ENCODE measurements around the gene DCC. TPM values are rescaled to one million over a fixed set of nuclear protein-coding genes. Genes with fewer than 3 reads are reported as not detected.

DCC gene
- total and polyA plus RNA-seq, 3 donors from 2014 or later: 7.9 to 42.1 (median 24.5) TPM

DNA sequence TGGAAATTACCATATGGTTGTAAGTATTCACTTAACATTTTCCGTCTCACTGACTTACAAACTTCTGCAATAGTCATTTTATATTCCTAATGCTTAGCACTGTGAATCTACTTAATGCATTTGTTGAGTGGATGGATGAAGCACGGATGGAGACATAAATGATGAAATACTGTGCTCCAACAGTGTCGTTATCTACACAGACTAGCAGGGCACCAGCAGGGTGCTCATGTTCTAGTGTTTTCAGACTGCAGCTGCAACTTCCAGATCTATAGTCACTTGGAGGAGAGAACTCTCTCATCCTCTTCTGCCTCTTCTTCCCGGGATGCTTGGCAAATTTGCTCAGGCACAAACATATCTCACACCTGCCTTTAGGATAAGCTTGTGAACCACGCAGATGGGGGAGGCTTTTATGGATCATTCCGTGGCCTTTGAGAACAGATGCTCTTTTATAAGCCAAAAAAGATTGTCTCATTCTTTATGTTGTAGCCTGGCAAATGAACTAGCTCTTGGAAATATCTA, 1086.7 kb downstream of the DCC start:
- Histone ChIP-seq H3K4me1 (no peaks in the 10 kb centered on the region), H3K4me3 (no peak overlapping the region), H3K27ac (no peak overlapping the region), H3K9me3 (no peaks in the 10 kb centered on the region), H3K27me3 (no peaks in the 10 kb centered on the region), H3K36me3 (ENCODE audit: low read depth, missing control alignments) (no peaks in the 10 kb centered on the region)
- intact Hi-C loops (cut with DNase I; ENCODE audit: low total_unique reads): no loop called here
- WGBS, 2 donors: 43 to 72% methylated on average over 6 of the region's 6 CpGs
- DNase-seq: no peak
- TF ChIP-seq, protein P1, sequence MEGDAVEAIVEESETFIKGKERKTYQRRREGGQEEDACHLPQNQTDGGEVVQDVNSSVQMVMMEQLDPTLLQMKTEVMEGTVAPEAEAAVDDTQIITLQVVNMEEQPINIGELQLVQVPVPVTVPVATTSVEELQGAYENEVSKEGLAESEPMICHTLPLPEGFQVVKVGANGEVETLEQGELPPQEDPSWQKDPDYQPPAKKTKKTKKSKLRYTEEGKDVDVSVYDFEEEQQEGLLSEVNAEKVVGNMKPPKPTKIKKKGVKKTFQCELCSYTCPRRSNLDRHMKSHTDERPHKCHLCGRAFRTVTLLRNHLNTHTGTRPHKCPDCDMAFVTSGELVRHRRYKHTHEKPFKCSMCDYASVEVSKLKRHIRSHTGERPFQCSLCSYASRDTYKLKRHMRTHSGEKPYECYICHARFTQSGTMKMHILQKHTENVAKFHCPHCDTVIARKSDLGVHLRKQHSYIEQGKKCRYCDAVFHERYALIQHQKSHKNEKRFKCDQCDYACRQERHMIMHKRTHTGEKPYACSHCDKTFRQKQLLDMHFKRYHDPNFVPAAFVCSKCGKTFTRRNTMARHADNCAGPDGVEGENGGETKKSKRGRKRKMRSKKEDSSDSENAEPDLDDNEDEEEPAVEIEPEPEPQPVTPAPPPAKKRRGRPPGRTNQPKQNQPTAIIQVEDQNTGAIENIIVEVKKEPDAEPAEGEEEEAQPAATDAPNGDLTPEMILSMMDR (IDR thresholded peaks at IDR 0.05): no peak
- no peak for TF ChIP-seq POLR2A (IDR thresholded peaks at IDR 0.05)

DNA sequence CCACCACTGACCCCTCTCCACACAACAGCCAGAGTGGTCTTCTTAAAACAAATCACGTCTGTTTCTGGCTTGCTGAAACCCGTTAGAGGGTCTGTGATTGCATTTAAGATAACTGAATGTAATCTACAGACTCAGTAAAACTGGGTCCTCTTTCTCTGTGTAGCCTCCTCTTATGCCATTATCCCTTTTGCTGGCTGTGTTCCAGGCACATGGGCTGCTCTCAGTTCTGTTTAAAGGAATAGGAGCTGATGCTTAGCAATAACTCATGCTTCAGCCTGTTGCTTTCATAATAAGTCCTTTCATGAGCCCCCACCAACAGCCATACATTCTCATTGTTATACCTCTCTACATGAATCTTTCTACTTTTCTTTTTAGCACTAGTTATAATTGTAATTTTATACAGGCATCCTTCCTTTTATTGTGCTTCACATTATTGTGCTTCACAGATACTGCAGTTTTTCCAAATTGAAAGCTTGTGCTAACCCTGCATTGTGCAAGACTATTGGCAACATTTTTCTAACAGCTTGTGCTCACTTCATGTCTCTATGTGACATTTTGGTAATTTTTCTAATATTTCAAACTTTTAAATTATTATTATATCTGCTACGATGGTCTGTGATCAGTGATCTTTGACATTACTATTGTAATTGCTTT, 1101.9 kb downstream of the DCC start:
- Histone ChIP-seq H3K27ac (no peak overlapping the region), H3K36me3 (ENCODE audit: low read depth, missing control alignments) (no peaks in the 10 kb centered on the region), H3K4me1 (no peaks in the 10 kb centered on the region), H3K9me3 (no peaks in the 10 kb centered on the region), H3K27me3 (no peaks in the 10 kb centered on the region), H3K4me3 (no peak overlapping the region)
- TF ChIP-seq, protein P1 (IDR thresholded peaks at IDR 0.05): no peak
- no peak for TF ChIP-seq POLR2A (IDR thresholded peaks at IDR 0.05)
- intact Hi-C loops (cut with DNase I; ENCODE audit: low total_unique reads): no loop called here
- DNase-seq: no peak
- WGBS, 2 donors: 51 to 79% methylated on average over 3 of the region's 3 CpGs

DNA sequence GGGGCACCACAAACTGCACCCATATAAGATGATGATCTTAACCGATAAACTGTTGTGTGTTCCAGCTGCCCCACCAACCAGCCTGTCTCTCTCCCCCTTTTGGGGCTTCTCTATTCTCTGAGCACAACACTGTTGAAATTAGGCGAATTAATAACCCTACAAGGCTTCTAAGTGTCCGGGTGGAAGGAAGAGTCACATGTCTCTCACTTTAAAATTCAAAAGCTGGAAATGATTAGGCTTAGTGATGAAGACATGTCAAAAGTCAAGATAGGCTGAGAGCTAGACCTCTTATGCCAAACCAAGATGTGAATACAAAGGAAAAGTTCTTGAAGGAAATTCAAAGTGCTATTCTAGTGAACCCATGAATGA, 1102.4 kb downstream of the DCC start:
- Histone ChIP-seq H3K27ac (no peak overlapping the region), H3K9me3 (no peaks in the 10 kb centered on the region), H3K4me3 (no peak overlapping the region), H3K36me3 (ENCODE audit: low read depth, missing control alignments) (no peaks in the 10 kb centered on the region), H3K4me1 (no peaks in the 10 kb centered on the region), H3K27me3 (no peaks in the 10 kb centered on the region)
- TF ChIP-seq, protein P1 (IDR thresholded peaks at IDR 0.05): no peak
- no peak for TF ChIP-seq POLR2A (IDR thresholded peaks at IDR 0.05)
- 88 to 93% methylated on average over 3 of the region's 3 CpGs for WGBS, 2 donors
- intact Hi-C loops (cut with DNase I; ENCODE audit: low total_unique reads): no loop called here
- DNase-seq: no peak

DNA sequence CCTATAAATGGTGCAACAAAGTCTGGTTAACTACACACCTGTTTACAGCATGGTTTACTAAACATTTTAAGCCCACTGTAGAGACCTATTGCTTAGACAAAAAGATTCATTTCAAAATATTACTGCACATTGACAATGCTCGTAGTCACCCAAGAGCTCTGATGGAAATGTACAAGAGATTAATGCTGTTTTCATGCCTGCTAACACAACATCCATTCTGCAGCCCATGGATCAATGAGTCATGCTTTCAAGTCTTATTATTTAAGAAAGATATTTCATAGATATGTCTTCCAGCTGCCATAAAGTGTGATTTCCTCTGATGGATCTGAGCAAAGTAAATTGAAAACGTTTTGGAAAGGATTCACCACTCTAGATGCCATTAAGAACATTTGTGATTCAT, 1103.3 kb downstream of the DCC start:
- intact Hi-C loops (cut with DNase I; ENCODE audit: low total_unique reads): no loop called here

More for the DNA sequence above, 1103.3 kb downstream of the DCC start:
- 73 to 87% methylated on average over 2 of the region's 2 CpGs for WGBS, 2 donors
- no peaks in the 10 kb centered on the region for H3K27me3 ChIP-seq
- TF ChIP-seq, protein P1 (IDR thresholded peaks at IDR 0.05): no peak
- no peak for TF ChIP-seq POLR2A (IDR thresholded peaks at IDR 0.05)
- no peak overlapping the region for H3K4me3 ChIP-seq
- H3K9me3 ChIP-seq: no peaks in the 10 kb centered on the region
- DNase-seq: no peak
- no peaks in the 10 kb centered on the region for H3K4me1 ChIP-seq
- no peaks in the 10 kb centered on the region for H3K36me3 ChIP-seq (ENCODE audit: low read depth, missing control alignments)
- no peak overlapping the region for H3K27ac ChIP-seq

All from testis (tissue), 3 donors.